C4-2B (cell line): ENCODE results near the gene NTNG1.

Experiments
- CTCF ChIP-seq: fragments of 450-650 bp; conservative IDR thresholded peaks from 2 replicates; pipeline ENCODE4 v1.5.1; 2017; ENCODE audit warnings: mild to moderate bottlenecking
- ZFX ChIP-seq: fragments of 450-650 bp; IDR thresholded peaks from 2 replicates; pipeline ENCODE4 v1.6.1; 2017

GRCh38 chr1:107267489-107267888, 126.7 kb downstream of the NTNG1 start:
- TF ChIP-seq CTCF (no peak), ZFX (no peak)
